H1 (cell line): ENCODE data around the gene INO80. TPM values are rescaled to one million over a fixed set of nuclear protein-coding genes. Genes with fewer than 3 reads are reported as not detected.

Experiments used
- CTCF ChIA-PET: fragments of 300-600 bp; sonication (Branson Sonifier 250); formaldehyde crosslinking; loops from one replicate; lab custom pipeline; 2021; ENCODE audit not compliant: partially characterized antibody; lab: Charles Lee
- POLR2A ChIA-PET: fragments of 300-600 bp; sonication (Branson Sonifier 250); formaldehyde crosslinking; loops from one replicate; lab custom pipeline; 2021; ENCODE audit warnings: inconsistent platforms; ENCODE audit not compliant: partially characterized antibody; lab: Charles Lee
- DNase-seq, 2 experiments: peaks; one replicate each; pipeline versions ENCODE4 v3.0.0 to v3.0.0-alpha.2; 2010 to 2022; ENCODE audit warnings: low spot score in 2 of 2, low read depth in 1 of 2, mixed read lengths in 1 of 2
- FAIRE-seq: peaks from 2 replicates; lab custom pipeline; 2011; peaks lifted over from hg19 to GRCh38; lab: Jason Lieb, UNC
- H2AFZ ChIP-seq: 2 replicates; pipeline ENCODE4 v1.8.1; 2012; ENCODE audit warnings: low read length, inconsistent platforms
- H2AK5ac ChIP-seq: 2 replicates; pipeline ENCODE4 v1.6.1; 2013; ENCODE audit warnings: low read depth, low read length
- H2BK120ac ChIP-seq: replicated peaks from 2 replicates; pipeline ENCODE3; 2013; ENCODE audit warnings: low read depth, low read length, inconsistent platforms
- H2BK12ac ChIP-seq: 2 replicates; pipeline ENCODE4 v1.6.1; 2013; ENCODE audit warnings: low read depth, low read length
- H2BK15ac ChIP-seq: 2 replicates; pipeline ENCODE4 v1.6.1; 2013; ENCODE audit warnings: low read length
- H2BK20ac ChIP-seq: 2 replicates; pipeline ENCODE4 v1.6.1; 2013; ENCODE audit warnings: low read length
- H2BK5ac ChIP-seq: 2 replicates; pipeline ENCODE4 v1.6.1; 2013; ENCODE audit warnings: low read depth, low read length
- H3K14ac ChIP-seq: 2 replicates; pipeline ENCODE4 v1.6.1; 2013; ENCODE audit warnings: inconsistent platforms; ENCODE audit not compliant: insufficient read length
- H3K18ac ChIP-seq: 2 replicates; pipeline ENCODE4 v1.6.1; 2013; ENCODE audit warnings: low read length; ENCODE audit errors: extremely low read depth
- H3K23ac ChIP-seq: 2 replicates; pipeline ENCODE4 v1.6.1; 2013; ENCODE audit warnings: inconsistent platforms; ENCODE audit not compliant: insufficient read length
- H3K23me2 ChIP-seq: 2 replicates; pipeline ENCODE4 v1.6.1; 2013; ENCODE audit warnings: low read depth, low read length
- H3K27ac ChIP-seq: 2 replicates; pipeline ENCODE4 v1.6.1; 2011; ENCODE audit warnings: low read depth, low read length, inconsistent platforms
- H3K27me3 ChIP-seq, 4 experiments: replicated peaks in 1 of 4; 1 replicate in 1 of 4; 2 replicates in 3 of 4; pipeline versions ENCODE4 v1.6.1 to v1.8.1; 2011 to 2013; ENCODE audit warnings: low read length in 3 of 4, mild to moderate bottlenecking in 3 of 4, inconsistent platforms in 2 of 4, mixed read lengths in 2 of 4, moderate library complexity in 1 of 4; ENCODE audit not compliant: control insufficient read depth in 3 of 4, insufficient read depth in 3 of 4; ENCODE audit errors: extremely low read depth in 1 of 4
- H3K36me3 ChIP-seq, 4 experiments: 2 replicates each; pipeline versions ENCODE4 v1.6.1 to v1.8.1; 2011 to 2013; ENCODE audit warnings: mild to moderate bottlenecking in 4 of 4, low read length in 3 of 4, moderate library complexity in 2 of 4, control low read depth in 1 of 4, inconsistent platforms in 1 of 4; ENCODE audit not compliant: insufficient read depth in 4 of 4, control insufficient read depth in 2 of 4
- H3K4ac ChIP-seq: replicated peaks from 2 replicates; pipeline ENCODE3; 2013; ENCODE audit warnings: low read length, low read depth, mixed read lengths, inconsistent platforms; ENCODE audit not compliant: insufficient read length
- H3K4me1 ChIP-seq, 4 experiments: replicated peaks in 1 of 4; 1 replicate in 1 of 4; 2 replicates in 3 of 4; pipeline versions ENCODE4 v1.6.1 to v1.8.1; 2011 to 2013; ENCODE audit warnings: low read length in 3 of 4, inconsistent platforms in 2 of 4, mixed read lengths in 1 of 4; ENCODE audit not compliant: insufficient read depth in 4 of 4, control insufficient read depth in 3 of 4
- H3K4me2 ChIP-seq, 2 experiments: 2 replicates each; pipeline versions ENCODE4 v1.6.1 to v1.8.1; 2011 to 2013; ENCODE audit warnings: low read depth in 2 of 2, low read length in 2 of 2, control low read depth in 1 of 2, inconsistent platforms in 1 of 2, mild to moderate bottlenecking in 1 of 2; ENCODE audit not compliant: insufficient read depth in 1 of 2
- H3K4me3 ChIP-seq, 4 experiments: fragments of 200-600, 300-600 bp in 1 of 4; sonication (generic), shearing (Covaris generic), sonication (Bioruptor Twin) in 1 of 4; 2 replicates each; pipeline versions ENCODE4 v1.5.1 to v1.8.1; 2011 to 2016; ENCODE audit warnings: low read length in 4 of 4, low read depth in 3 of 4, control low read depth in 2 of 4, inconsistent platforms in 2 of 4, mild to moderate bottlenecking in 2 of 4, mixed read lengths in 1 of 4, moderate library complexity in 1 of 4; ENCODE audit not compliant: insufficient read depth in 2 of 4; ENCODE audit errors: extremely low read depth in 1 of 4
- H3K56ac ChIP-seq: replicated peaks from 2 replicates; pipeline ENCODE3; 2013; ENCODE audit warnings: low read depth, mild to moderate bottlenecking, mixed read lengths, low read length, inconsistent platforms; ENCODE audit not compliant: insufficient read length
- H3K79me1 ChIP-seq: 2 replicates; pipeline ENCODE4 v1.6.1; 2013; ENCODE audit warnings: low read depth, low read length, control low read depth
- H3K79me2 ChIP-seq, 2 experiments: 2 replicates each; pipeline versions ENCODE4 v1.6.1 to v1.8.1; 2012 to 2013; ENCODE audit warnings: low read length in 2 of 2, mild to moderate bottlenecking in 2 of 2, inconsistent platforms in 1 of 2; ENCODE audit not compliant: insufficient read depth in 2 of 2, control insufficient read depth in 1 of 2
- H3K9ac ChIP-seq, 4 experiments: replicated peaks in 1 of 4; 1 replicate in 1 of 4; 2 replicates in 3 of 4; pipeline versions ENCODE4 v1.6.1 to v1.8.1; 2011 to 2013; ENCODE audit warnings: low read depth in 3 of 4, low read length in 3 of 4, control low read depth in 2 of 4, mild to moderate bottlenecking in 2 of 4, moderate library complexity in 2 of 4, inconsistent platforms in 1 of 4; ENCODE audit errors: extremely low read depth in 1 of 4
- H3K9me3 ChIP-seq, 2 experiments: 2 replicates each; pipeline versions ENCODE4 v1.6.1 to v1.8.1; 2012 to 2013; ENCODE audit warnings: mild to moderate bottlenecking in 2 of 2, moderate library complexity in 2 of 2, control low read depth in 1 of 2, inconsistent platforms in 1 of 2, low read depth in 1 of 2, low read length in 1 of 2, mixed read lengths in 1 of 2; ENCODE audit not compliant: insufficient read depth in 2 of 2
- H4K20me1 ChIP-seq, 2 experiments: replicated peaks in 1 of 2; 2 replicates each; pipeline versions ENCODE3 to v1.8.1; 2011 to 2013; ENCODE audit warnings: inconsistent platforms in 2 of 2, low read length in 2 of 2, mild to moderate bottlenecking in 1 of 2; ENCODE audit not compliant: insufficient read depth in 2 of 2, control insufficient read depth in 1 of 2
- H4K5ac ChIP-seq: 2 replicates; pipeline ENCODE4 v1.6.1; 2013; ENCODE audit warnings: low read length, low read depth, mixed read lengths, inconsistent platforms; ENCODE audit not compliant: insufficient read length
- H4K8ac ChIP-seq: 2 replicates; pipeline ENCODE4 v1.8.0; 2013; ENCODE audit warnings: mild to moderate bottlenecking, moderate library complexity, low read length, inconsistent platforms; ENCODE audit not compliant: insufficient read depth; ENCODE audit errors: extremely low read depth
- H4K91ac ChIP-seq: replicated peaks from 2 replicates; pipeline ENCODE3; 2013; ENCODE audit warnings: low read length, mixed read lengths, inconsistent platforms; ENCODE audit not compliant: insufficient read length
- ASH2L ChIP-seq: fragments of 200-600, 300-600 bp; sonication (generic); IDR thresholded peaks from one replicate; pipeline ENCODE4 v1.7.1; 2017; ENCODE audit warnings: low read length
- GABPA ChIP-seq: IDR thresholded peaks from 2 replicates; pipeline ENCODE4 v1.6.1; 2011; ENCODE audit warnings: mild to moderate bottlenecking, low read length, moderate library complexity, borderline replicate concordance; ENCODE audit not compliant: insufficient read depth
- HDAC2 ChIP-seq, 2 experiments: fragments of 300-600 bp in 1 of 2; sonication (generic) in 1 of 2; IDR thresholded peaks; 2 replicates each; pipeline ENCODE4 v1.6.1; 2011 to 2012; ENCODE audit warnings: low read depth in 2 of 2, low read length in 2 of 2, mild to moderate bottlenecking in 2 of 2, moderate library complexity in 2 of 2, borderline replicate concordance in 1 of 2, inconsistent platforms in 1 of 2
- SIRT6 ChIP-seq: IDR thresholded peaks from one replicate; pipeline ENCODE4 v1.7.1; 2012; ENCODE audit warnings: low read length, inconsistent platforms
- SP1 ChIP-seq: IDR thresholded peaks from 2 replicates; pipeline ENCODE4 v1.6.1; 2011; ENCODE audit warnings: low read depth, low read length
- SUZ12 ChIP-seq: fragments of 200-600 bp; sonication (generic); IDR thresholded peaks from 2 replicates; pipeline ENCODE4 v1.6.1; 2012; ENCODE audit warnings: mild to moderate bottlenecking, inconsistent platforms, low read length, moderate library complexity, mixed read lengths
- TEAD4 ChIP-seq: IDR thresholded peaks from 2 replicates; pipeline ENCODE4 v1.6.1; 2012; ENCODE audit warnings: low read depth, low read length, inconsistent platforms, mixed read lengths
- WGBS, 2 experiments: shearing (Covaris generic) in 1 of 2; methylation state at CpG; one replicate each; pipeline versions ENCODE4 v1.1.6 to v1.1.7; 2013 to 2015; ENCODE audit warnings: low lambda C conversion rate in 2 of 2, mixed read lengths in 2 of 2, inconsistent platforms in 1 of 2, low coverage in 1 of 2, missing lambda C conversion rate in 1 of 2; ENCODE audit not compliant: insufficient replicate concordance in 2 of 2, insufficient coverage in 1 of 2, insufficient read length in 1 of 2; ENCODE audit errors: extremely low coverage in 1 of 2, missing lambda C conversion rate in 1 of 2; 5-methylcytosine and 5-hydroxymethylcytosine counted together
- polyA plus RNA-seq, 7 experiments: library from polyadenylated mRNA; depleted of rRNA in 3 of 7; stranded (reverse) in 5 of 7; unstranded in 2 of 7; fragments of >200 nt in 5 of 7; fragments of 200-250 nt in 2 of 7; gene quantifications; 1 replicate in 5 of 7; 2 replicates in 1 of 7; 4 replicates in 1 of 7; pipeline versions ENCODE4 v1.2.1 to v1.2.3, GENCODE V29; 2011 to 2013; ENCODE audit warnings: missing spikeins in 2 of 7, mixed read lengths in 2 of 7
- total RNA-seq: library from RNA; stranded (reverse); fragmentation: NEBNext Ultra II Directional; extraction: Animal tissue kit (Norgen Biotek cat#: 25700); gene quantifications from 2 replicates; pipeline ENCODE4 v1.2.1, GENCODE V29; 2021
- TF ChIP-seq, protein P1 (sequence below): IDR thresholded peaks from 2 replicates; pipeline ENCODE4 v1.6.1; 2012; ENCODE audit warnings: low read length, inconsistent platforms
- TF ChIP-seq, protein P2 (sequence below), 3 experiments: IDR thresholded peaks; 1 replicate in 2 of 3; 2 replicates in 1 of 3; pipeline versions ENCODE4 v1.5.1 to v1.6.1; 2011; ENCODE audit warnings: low read length in 3 of 3, mild to moderate bottlenecking in 3 of 3, inconsistent platforms in 2 of 3, low read depth in 1 of 3, moderate library complexity in 1 of 3; ENCODE audit not compliant: insufficient read depth in 1 of 3; ENCODE audit errors: control extremely low read depth in 1 of 3

The INO80 gene
- total and polyA plus RNA-seq, 2 of the 8 experiments (the other 6 are each of a cell fraction or from before 2014, with no cell fraction given) = 4.3 to 24.5 TPM

DNA sequence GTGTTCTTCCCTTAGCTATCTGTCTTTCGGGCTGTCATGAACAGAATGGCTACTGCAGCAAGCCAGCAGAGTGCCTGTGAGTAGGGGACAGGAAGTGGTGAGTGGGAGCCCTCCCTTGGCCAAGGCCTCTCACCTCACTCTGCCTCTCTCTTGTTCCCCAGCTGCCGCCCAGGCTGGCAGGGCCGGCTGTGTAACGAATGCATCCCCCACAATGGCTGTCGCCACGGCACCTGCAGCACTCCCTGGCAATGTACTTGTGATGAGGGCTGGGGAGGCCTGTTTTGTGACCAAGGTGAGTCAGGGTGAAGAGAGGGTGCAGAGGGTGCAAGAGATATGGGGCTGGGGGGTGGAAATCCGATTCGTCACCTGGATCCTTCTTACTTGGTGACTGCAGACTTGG is 183.9 kb downstream of the INO80 start:
- no peak overlapping the region for H2BK15ac ChIP-seq
- no peak overlapping the region for H4K5ac ChIP-seq
- 67% methylated on average over 8 of the region's 8 CpGs; no CpG with 5 or more reads in 1 of the 2 experiments for WGBS, 2 experiments
- no peak overlapping the region for H2BK20ac ChIP-seq
- H3K79me2 ChIP-seq = no peaks in the 10 kb centered on the region
- H4K20me1 ChIP-seq = peaks cover 2 to 14% of the 10 kb centered on the region in 2 experiments
- H2BK120ac ChIP-seq = no peak overlapping the region
- H3K9me3 ChIP-seq = no peaks in the 10 kb centered on the region
- H3K23me2 ChIP-seq = peaks cover 21% of the 10 kb centered on the region; the same call in 1 of the 2 replicates
- no peak overlapping the region for H3K27ac ChIP-seq
- no peak for FAIRE-seq
- H3K27me3 ChIP-seq = peaks cover 38 to 73% (median 62%) of the 10 kb centered on the region in 4 experiments
- H3K4ac ChIP-seq = no peak overlapping the region
- CTCF ChIA-PET = interaction anchor here (0.8 to 33.1 kb wide), 11 partner anchors 7 to 125 kb away, joined by 3 to 619 read pairs (median 10); partner anchors contain the start of genes CHAC1, DLL4, DNAJC17 and VPS18
- no peak overlapping the region for H2AK5ac ChIP-seq
- no peak overlapping the region; the same call in 1 of the 2 replicates for H2BK12ac ChIP-seq
- H4K8ac ChIP-seq = no peak overlapping the region
- H3K56ac ChIP-seq = no peak overlapping the region
- no peaks in the 10 kb centered on the region for H3K79me1 ChIP-seq
- H3K4me3 ChIP-seq = no peak overlapping the region
- no peak overlapping the region for H2BK5ac ChIP-seq
- no peaks in the 10 kb centered on the region for H3K36me3 ChIP-seq
- H2AFZ ChIP-seq = no peak overlapping the region
- POLR2A ChIA-PET = interaction anchor here (1.9 to 43.8 kb wide), 4 partner anchors 14 to 36 kb away, joined by 4 to 1505 read pairs (median 89); partner anchors contain the start of gene CHAC1
- no peak overlapping the region for H3K18ac ChIP-seq
- H3K9ac ChIP-seq = no peak overlapping the region; a peak in 1 of 7 replicates
- H3K23ac ChIP-seq = no peak overlapping the region
- H3K14ac ChIP-seq = no peak overlapping the region
- no peak for DNase-seq
- no peak overlapping the region for H3K4me2 ChIP-seq
- H4K91ac ChIP-seq = no peak overlapping the region
- H3K4me1 ChIP-seq = peaks cover 3 to 22% (median 9%) of the 10 kb centered on the region in 4 experiments
- TF ChIP-seq TEAD4 (no peak), SIRT6 (no peak), ASH2L (no peak), SUZ12 (no peak), SP1 (no peak), GABPA (no peak), HDAC2 (IDR thresholded peaks at IDR 0.05; ENCODE audit: borderline replicate concordance in 1 of 2, low read depth in 2 of 2, low read length in 2 of 2) (no peak)
- TF ChIP-seq, protein P1, sequence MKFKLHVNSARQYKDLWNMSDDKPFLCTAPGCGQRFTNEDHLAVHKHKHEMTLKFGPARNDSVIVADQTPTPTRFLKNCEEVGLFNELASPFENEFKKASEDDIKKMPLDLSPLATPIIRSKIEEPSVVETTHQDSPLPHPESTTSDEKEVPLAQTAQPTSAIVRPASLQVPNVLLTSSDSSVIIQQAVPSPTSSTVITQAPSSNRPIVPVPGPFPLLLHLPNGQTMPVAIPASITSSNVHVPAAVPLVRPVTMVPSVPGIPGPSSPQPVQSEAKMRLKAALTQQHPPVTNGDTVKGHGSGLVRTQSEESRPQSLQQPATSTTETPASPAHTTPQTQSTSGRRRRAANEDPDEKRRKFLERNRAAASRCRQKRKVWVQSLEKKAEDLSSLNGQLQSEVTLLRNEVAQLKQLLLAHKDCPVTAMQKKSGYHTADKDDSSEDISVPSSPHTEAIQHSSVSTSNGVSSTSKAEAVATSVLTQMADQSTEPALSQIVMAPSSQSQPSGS = no peak
- TF ChIP-seq, protein P2, sequence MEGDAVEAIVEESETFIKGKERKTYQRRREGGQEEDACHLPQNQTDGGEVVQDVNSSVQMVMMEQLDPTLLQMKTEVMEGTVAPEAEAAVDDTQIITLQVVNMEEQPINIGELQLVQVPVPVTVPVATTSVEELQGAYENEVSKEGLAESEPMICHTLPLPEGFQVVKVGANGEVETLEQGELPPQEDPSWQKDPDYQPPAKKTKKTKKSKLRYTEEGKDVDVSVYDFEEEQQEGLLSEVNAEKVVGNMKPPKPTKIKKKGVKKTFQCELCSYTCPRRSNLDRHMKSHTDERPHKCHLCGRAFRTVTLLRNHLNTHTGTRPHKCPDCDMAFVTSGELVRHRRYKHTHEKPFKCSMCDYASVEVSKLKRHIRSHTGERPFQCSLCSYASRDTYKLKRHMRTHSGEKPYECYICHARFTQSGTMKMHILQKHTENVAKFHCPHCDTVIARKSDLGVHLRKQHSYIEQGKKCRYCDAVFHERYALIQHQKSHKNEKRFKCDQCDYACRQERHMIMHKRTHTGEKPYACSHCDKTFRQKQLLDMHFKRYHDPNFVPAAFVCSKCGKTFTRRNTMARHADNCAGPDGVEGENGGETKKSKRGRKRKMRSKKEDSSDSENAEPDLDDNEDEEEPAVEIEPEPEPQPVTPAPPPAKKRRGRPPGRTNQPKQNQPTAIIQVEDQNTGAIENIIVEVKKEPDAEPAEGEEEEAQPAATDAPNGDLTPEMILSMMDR (IDR thresholded peaks at IDR 0.05; ENCODE audit: control extremely low read depth in 1 of 3, insufficient read depth in 1 of 3, low read depth in 1 of 3, low read length in 3 of 3) = no peak
